SU-DHL-6 (cell line): ENCODE data around the gene PTPRN2.

Experiments used
- EZH2phosphoT487 ChIP-seq: fragments of 200-600 bp; sonication (generic), shearing (Covaris generic); conservative IDR thresholded peaks from 2 replicates; pipeline ENCODE4 v1.6.1; 2018; ENCODE audit warnings: mild to moderate bottlenecking, antibody characterized with exemption, low read length, moderate library complexity, mixed read lengths
- TF ChIP-seq, protein P1 (sequence below): fragments of 200-600 bp; sonication (generic); IDR thresholded peaks from one replicate; pipeline ENCODE4 v1.5.1; 2017; ENCODE audit warnings: antibody characterized with exemption, mild to moderate bottlenecking, low read length, moderate library complexity; ENCODE audit not compliant: insufficient read depth, poor library complexity, severe bottlenecking

DNA sequence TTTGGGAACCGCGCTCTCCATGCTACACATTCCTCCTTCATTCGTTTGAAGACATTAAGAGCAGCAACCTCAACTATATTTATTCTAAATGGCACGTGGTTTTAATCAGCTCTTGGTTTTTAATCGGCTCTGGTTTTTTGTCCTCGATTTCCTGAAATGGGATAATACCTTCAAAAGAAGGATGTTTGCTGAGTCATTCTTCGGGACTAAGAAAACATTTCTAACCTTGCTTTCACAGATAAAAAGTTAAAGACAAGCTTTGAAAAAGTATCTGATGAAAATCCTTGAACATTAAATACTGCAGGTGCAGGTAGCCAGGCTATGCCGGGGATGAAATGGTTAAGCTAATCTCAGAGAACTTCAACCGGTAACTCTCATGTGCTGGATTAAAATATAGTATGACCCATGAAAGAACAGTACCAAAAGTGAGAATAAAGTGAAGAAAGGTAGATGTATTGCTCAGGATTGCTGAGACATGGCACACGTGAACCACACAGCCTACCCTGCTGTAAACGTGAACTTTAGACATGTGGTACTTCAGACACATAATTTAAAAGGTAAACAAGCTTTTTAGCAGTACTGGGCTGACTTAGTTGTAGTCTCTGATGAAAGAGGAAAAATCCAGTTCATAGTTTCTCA, 89.1 kb downstream of the PTPRN2 start:
- TF ChIP-seq, protein P1, sequence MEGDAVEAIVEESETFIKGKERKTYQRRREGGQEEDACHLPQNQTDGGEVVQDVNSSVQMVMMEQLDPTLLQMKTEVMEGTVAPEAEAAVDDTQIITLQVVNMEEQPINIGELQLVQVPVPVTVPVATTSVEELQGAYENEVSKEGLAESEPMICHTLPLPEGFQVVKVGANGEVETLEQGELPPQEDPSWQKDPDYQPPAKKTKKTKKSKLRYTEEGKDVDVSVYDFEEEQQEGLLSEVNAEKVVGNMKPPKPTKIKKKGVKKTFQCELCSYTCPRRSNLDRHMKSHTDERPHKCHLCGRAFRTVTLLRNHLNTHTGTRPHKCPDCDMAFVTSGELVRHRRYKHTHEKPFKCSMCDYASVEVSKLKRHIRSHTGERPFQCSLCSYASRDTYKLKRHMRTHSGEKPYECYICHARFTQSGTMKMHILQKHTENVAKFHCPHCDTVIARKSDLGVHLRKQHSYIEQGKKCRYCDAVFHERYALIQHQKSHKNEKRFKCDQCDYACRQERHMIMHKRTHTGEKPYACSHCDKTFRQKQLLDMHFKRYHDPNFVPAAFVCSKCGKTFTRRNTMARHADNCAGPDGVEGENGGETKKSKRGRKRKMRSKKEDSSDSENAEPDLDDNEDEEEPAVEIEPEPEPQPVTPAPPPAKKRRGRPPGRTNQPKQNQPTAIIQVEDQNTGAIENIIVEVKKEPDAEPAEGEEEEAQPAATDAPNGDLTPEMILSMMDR, result no peak
- TF ChIP-seq EZH2phosphoT487, result no peak
